NCI-H2029 (cell line): ENCODE data around the gene NAIP.
"Not testable (repeated sequence)": the region's sequence is repeated elsewhere in the genome, so short reads cannot be mapped to it uniquely, and the experiment has no call there.

ENCODE experiments used
- DNase-seq: peaks from one replicate; lab custom pipeline; 2025; lab: John Stamatoyannopoulos, UW

NAIP gene

GRCh38 chr5:71025289-71025953, at the start of gene NAIP:
NAIP (minus strand) TSS chr5:71025339; CDS start chr5:71012915, 12,424 bp downstream.
- DNase-seq, result not testable (repeated sequence)

GRCh38 chr5:71067262-71067928, 42.3 kb upstream of the NAIP start, which contains the start of gene GTF2H2:
GTF2H2 (minus strand) TSS chr5:71067676; CDS start chr5:71062763, 4,913 bp downstream.
- DNase-seq, result not testable (repeated sequence)

- not testable (repeated sequence) for DNase-seq
These were observed 36.2 kb upstream of the NAIP start for GRCh38 chr5:71061322-71061721.

- DNase-seq, result not testable (repeated sequence)
These were observed 34.3 kb upstream of the NAIP start for GRCh38 chr5:71059426-71059825.

GRCh38 chr5:71044808-71045207, 19.7 kb upstream of the NAIP start:
- DNase-seq, result not testable (repeated sequence)

GRCh38 chr5:71044128-71044527, 19.0 kb upstream of the NAIP start:
- DNase-seq, result not testable (repeated sequence)

- not testable (repeated sequence) for DNase-seq
These were observed 6.1 kb upstream of the NAIP start for GRCh38 chr5:71031046-71031776.

GRCh38 chr5:71020643-71021042, 4.5 kb downstream of the NAIP start:
- DNase-seq, result not testable (repeated sequence)

GRCh38 chr5:71018376-71019005, 6.6 kb downstream of the NAIP start:
- not testable (repeated sequence) for DNase-seq

GRCh38 chr5:71014176-71014575, 11.0 kb downstream of the NAIP start:
- no peak for DNase-seq

GRCh38 chr5:71013575-71013974, 11.6 kb downstream of the NAIP start:
- DNase-seq, result no peak

- no peak for DNase-seq
These were observed 13.8 kb downstream of the NAIP start for GRCh38 chr5:71011194-71011792.

GRCh38 chr5:71006983-71007382, 18.2 kb downstream of the NAIP start:
- DNase-seq, result not testable (repeated sequence)

- not testable (repeated sequence) for DNase-seq
These were observed 40.3 kb downstream of the NAIP start for GRCh38 chr5:70984882-70985281.

GRCh38 chr5:70967220-70967619, 57.9 kb downstream of the NAIP start:
- not testable (repeated sequence) for DNase-seq

- DNase-seq, result not testable (repeated sequence)
These were observed 60.6 kb downstream of the NAIP start for GRCh38 chr5:70964531-70964930.

- DNase-seq, result not testable (repeated sequence)
These were observed 72.1 kb downstream of the NAIP start for GRCh38 chr5:70953068-70953467.

GRCh38 chr5:70932560-70932959, 92.6 kb downstream of the NAIP start:
- not testable (repeated sequence) for DNase-seq

- DNase-seq, result not testable (repeated sequence)
These were observed 93.3 kb downstream of the NAIP start for GRCh38 chr5:70931709-70932368.

- DNase-seq, result not testable (repeated sequence)
These were observed 100.0 kb downstream of the NAIP start for GRCh38 chr5:70925211-70925562.
